Stimulated activated CD8-positive, alpha-beta memory T cell treated with anti-CD3 and anti-CD28 coated beads, Interleukin-4, amount 100 ng/mL, for 48 hours (primary cell): ENCODE results near the gene PSKH1.

Experiments
- DNase-seq: peaks from one replicate; pipeline ENCODE4 v3.0.0-alpha.2; 2020

The PSKH1 gene

GRCh38 chr16:67868290-67868689 lies 24.8 kb upstream of the PSKH1 start:
- DNase-seq: no peak

DNA sequence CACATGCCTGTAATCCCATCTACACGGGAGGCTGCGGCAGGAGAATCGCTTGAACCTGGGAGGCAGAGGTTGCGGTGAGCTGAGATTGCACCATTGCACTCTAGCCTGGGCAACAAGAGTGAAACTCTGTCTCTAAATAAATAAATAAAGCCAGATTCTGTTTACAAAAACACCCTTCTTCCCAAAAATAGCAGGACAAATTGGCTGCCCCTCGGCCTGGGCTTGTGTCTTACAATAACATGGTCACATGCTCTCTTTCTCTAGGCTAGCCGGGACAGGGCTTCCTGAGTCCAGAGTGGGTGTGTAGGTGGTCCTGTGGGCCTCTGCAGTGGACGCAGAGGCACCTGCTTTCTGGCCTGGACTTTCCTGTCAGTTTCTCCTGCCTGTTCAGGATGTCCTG lies 23.4 kb upstream of the PSKH1 start:
- DNase-seq: no peak

GRCh38 chr16:67871256-67871655 lies 21.8 kb upstream of the PSKH1 start:
- no peak for DNase-seq

GRCh38 chr16:67872131-67872630 lies 20.9 kb upstream of the PSKH1 start:
- DNase-seq: no peak

DNA sequence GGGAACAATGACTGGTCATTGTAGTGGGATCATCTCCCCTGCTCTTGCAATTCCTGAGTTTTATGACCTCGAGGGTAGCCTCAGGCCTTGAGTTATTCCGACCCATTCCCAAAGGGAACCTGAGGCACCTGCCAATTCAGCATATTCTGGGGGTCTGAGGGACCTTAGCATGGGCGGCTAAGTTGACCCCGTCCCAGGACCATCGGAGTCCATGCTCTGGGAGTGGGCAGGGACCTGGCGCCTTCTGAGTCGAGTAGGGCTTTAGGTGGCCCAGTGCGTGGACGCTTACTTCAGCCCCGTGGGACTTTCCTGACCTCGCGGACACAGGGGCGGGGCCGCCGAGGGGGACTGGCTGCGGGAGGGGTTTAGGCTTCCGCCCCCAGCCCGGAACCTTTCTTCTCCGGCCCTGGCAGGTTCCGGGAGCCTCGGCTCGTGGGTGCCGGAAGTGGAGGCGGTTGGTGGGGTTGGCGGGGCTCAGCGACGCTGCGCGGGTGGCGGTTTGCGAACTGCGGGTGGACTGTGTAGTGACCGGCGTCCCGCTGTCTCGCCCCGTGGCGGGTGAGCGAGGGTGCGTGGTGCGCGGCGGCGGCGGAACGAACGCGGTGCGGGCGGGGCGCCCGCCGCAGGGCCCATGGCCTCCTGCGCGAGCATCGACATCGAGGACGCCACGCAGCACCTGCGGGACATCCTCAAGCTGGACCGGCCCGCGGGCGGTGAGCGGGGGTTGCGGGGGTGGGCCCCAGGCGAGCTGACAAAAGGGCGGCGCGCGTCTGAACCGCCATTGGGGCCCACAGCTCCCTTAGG lies 20.2 kb upstream of the PSKH1 start, which contains the start of gene EDC4:
Gene EDC4 (plus strand): TSS at position 422 of the 804 bp plus-strand sequence. CDS start 210 bp downstream, at position 632.
- DNase-seq: peak; percentile 96

- no peak for DNase-seq
These were observed 19.4 kb upstream of the PSKH1 start for GRCh38 chr16:67873435-67874370.

- DNase-seq: no peak
These were observed 18.7 kb upstream of the PSKH1 start for GRCh38 chr16:67874372-67874771.

DNA sequence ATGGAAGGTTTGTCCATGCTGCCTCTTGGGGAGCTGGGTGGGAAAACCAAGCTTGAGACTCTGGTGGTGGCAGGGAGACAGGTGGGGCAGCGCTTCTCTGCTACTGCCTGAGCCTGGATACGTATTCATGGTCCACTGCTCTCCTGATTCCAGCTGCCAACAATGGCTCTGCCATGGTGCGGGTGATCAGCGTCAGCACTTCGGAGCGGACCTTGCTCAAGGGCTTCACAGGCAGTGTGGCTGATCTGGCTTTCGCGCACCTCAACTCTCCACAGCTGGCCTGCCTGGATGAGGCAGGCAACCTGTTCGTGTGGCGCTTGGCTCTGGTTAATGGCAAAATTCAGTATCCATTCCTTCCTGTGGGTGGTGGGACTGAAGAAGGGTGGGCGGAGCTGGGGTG lies 16.0 kb upstream of the PSKH1 start:
- no peak for DNase-seq

DNA sequence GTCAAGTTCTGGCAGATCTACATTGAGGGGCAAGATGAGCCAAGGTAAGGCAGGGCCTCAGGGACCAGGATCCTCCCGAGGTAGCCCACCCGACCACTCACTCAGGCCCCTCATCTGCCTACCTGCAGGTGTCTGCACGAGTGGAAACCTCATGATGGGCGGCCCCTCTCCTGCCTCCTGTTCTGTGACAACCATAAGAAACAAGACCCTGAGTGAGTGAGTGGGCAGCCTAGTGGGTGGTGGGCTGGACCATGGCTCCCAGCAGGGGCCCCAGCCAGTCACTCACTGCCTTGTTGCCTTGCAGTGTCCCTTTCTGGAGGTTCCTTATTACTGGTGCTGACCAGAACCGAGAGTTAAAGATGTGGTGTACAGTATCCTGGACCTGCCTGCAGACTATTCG lies 14.8 kb upstream of the PSKH1 start:
- no peak for DNase-seq

DNA sequence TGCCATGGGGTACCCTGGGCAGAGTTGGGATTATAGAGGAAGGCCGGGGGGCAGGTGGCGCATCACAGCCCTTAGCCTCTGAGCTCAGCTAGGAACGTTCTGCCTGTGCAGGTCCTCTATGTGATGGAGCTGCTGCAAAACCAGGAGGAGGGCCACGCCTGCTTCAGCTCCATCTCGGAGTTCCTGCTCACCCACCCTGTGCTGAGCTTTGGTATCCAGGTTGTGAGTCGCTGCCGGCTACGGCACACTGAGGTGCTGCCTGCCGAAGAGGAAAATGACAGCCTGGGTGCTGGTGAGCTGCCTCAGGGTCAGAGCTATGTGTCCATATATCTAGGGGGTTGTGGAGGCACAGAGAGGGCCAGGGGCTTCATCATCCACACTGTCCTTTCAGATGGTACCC lies 14.2 kb upstream of the PSKH1 start:
- DNase-seq: no peak

- no peak for DNase-seq
These were observed 13.6 kb upstream of the PSKH1 start for GRCh38 chr16:67879462-67879861.

DNA sequence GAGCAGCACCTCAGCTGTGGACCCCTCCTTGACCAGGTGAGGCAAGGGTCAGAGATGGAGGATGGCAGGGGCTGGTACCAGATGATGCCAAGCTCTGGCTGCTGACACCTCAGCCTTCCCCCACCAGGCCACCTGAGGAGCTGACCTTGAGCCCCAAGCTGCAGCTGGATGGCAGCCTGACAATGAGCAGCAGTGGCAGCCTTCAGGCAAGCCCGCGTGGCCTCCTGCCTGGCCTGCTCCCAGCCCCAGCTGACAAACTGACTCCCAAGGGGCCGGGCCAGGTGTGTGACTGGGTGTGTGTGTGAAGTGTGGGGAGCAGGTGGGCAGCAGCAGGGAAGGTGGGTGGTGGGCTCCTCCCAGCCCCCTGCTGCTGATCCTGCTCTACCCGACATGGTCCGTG lies 13.1 kb upstream of the PSKH1 start:
- no peak for DNase-seq

DNA sequence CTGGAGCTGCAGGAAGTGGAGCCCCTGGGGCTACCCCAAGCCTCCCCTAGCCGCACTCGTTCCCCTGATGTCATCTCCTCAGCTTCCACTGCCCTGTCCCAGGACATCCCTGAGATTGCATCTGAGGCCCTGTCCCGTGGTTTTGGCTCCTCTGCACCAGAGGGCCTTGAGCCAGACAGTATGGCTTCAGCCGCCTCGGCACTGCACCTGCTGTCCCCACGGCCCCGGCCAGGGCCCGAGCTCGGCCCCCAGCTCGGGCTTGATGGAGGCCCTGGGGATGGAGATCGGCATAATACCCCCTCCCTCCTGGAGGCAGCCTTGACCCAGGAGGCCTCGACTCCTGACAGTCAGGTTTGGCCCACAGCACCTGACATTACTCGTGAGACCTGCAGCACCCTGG lies 12.5 kb upstream of the PSKH1 start:
- DNase-seq: no peak

DNA sequence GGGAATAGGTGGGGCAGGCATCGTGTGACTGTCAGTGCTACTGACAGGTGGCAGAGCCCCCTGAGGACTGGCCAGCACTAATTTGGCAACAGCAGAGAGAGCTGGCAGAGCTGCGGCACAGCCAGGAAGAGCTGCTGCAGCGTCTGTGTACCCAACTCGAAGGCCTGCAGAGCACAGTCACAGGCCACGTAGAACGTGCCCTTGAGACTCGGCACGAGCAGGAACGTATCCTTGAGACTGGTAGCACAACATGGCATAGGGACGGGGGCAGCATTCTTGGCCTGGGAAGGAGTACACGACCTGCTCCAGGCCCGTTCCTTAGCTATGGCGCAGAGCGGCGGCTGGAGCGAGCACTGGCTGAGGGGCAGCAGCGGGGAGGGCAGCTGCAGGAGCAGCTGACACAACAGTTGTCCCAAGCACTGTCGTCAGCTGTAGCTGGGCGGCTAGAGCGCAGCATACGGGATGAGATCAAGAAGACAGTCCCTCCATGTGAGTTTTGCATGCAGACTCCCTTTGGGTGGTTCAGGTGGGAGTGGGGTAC lies 11.4 kb upstream of the PSKH1 start:
- DNase-seq: no peak

DNA sequence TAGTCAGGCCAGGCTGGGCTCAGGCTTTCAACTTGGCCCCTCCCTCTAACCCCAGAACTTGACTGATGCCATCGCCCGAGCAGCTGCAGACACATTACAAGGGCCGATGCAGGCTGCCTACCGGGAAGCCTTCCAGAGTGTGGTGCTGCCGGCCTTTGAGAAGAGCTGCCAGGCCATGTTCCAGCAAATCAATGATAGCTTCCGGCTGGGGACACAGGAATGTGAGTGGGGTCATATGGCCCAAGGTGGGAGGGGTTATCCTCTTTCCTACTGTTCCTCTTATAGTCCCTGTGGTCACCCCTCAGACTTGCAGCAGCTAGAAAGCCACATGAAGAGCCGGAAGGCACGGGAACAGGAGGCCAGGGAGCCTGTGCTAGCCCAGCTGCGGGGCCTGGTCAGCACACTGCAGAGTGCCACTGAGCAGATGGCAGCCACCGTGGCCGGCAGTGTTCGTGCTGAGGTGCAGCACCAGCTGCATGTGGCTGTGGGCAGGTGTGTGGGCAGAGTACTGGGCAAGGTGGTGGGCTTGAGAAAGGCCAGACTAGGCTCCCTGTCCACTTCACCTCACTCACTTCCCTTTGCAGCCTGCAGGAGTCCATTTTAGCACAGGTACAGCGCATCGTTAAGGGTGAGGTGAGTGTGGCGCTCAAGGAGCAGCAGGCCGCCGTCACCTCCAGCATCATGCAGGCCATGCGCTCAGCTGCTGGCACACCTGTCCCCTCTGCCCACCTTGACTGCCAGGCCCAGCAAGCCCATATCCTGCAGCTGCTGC lies 10.5 kb upstream of the PSKH1 start:
- no peak for DNase-seq

GRCh38 chr16:67883146-67883871 lies 9.7 kb upstream of the PSKH1 start:
- DNase-seq: no peak

DNA sequence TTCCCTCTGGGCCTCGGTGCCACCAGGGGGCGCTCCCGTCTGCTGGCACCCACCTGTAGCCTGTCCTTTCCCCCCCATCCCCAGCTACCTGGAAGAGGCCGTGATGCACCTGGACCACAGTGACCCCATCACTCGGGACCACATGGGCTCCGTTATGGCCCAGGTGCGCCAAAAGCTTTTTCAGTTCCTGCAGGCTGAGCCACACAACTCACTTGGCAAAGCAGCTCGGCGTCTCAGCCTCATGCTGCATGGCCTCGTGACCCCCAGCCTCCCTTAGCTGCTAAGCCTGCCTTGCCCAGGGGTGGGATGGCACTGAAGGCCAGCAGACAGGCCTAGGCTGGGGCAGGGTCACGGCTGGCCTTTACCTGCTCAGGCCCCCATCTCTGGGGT lies 9.2 kb upstream of the PSKH1 start:
- DNase-seq: peak; percentile 87

GRCh38 chr16:67884684-67885083 lies 8.4 kb upstream of the PSKH1 start, which contains the start of gene NRN1L:
Gene NRN1L, plus strand, starts transcription at chr16:67884885. Its CDS starts 19 bp downstream, at chr16:67884904.
- no peak for DNase-seq

- no peak for DNase-seq
These were observed 7.5 kb upstream of the PSKH1 start for GRCh38 chr16:67885545-67885944.

DNA sequence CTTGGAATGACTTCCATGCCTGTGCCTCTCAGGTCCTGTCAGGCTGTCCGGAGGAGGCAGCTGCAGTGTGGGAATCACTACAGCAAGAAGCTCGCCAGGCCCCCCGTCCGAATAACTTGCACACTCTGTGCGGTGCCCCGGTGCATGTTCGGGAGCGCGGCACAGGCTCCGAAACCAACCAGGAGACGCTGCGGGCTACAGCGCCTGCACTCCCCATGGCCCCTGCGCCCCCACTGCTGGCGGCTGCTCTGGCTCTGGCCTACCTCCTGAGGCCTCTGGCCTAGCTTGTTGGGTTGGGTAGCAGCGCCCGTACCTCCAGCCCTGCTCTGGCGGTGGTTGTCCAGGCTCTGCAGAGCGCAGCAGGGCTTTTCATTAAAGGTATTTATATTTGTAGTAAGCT lies 7.1 kb upstream of the PSKH1 start:
- DNase-seq: no peak

GRCh38 chr16:67886387-67886786 lies 6.7 kb upstream of the PSKH1 start:
- DNase-seq: no peak

GRCh38 chr16:67888331-67888730 lies 4.7 kb upstream of the PSKH1 start:
- no peak for DNase-seq
